ENCODE results near the gene OR51A4.
A peak's percentile ranks its signal among the peaks of the same experiment; 100 is the strongest.

OR51A4 gene

GRCh38 chr11:4919250-4919649, 28.2 kb downstream of the OR51A4 start, which contains the start of gene OR51G2:
Gene OR51G2, minus strand, starts transcription at chr11:4919350. Its CDS starts 3,687 bp downstream, at chr11:4915663.
- Histone ChIP-seq H3K36me3 (replicated peaks; ENCODE audit: low read depth, low read length) (no peaks in the 10 kb centered on the region), H3K9ac (ENCODE audit: low read length) (no peak within 1 kb of the TSS), H3K4me2 (ENCODE audit: low read length) (no peak within 1 kb of the TSS), H3K27ac (ENCODE audit: low read length) (no peak within 1 kb of the TSS), H3K4me3 (ENCODE audit: low read length) (no peak within 1 kb of the TSS), H3K9me3 (ENCODE audit: insufficient read depth, low read length) (no peaks in the 10 kb centered on the region), H3K27me3 (ENCODE audit: low read depth, low read length) (no peaks in the 10 kb centered on the region), H3K79me2 (ENCODE audit: low read length) (no peaks in the 10 kb centered on the region), H4K20me1 (ENCODE audit: insufficient read depth, low read length) (no peaks in the 10 kb centered on the region), H2AFZ (ENCODE audit: low read depth, low read length) (no peak within 1 kb of the TSS), H3K4me1 (ENCODE audit: low read length) (peaks cover under 1% of the 10 kb centered on the region)
- TF ChIP-seq EZH2phosphoT487 (IDR thresholded peaks at IDR 0.05; ENCODE audit: low read depth) (no peak), CTCF (IDR thresholded peaks at IDR 0.05; ENCODE audit: low read depth, low read length) (no peak)

- H4K20me1 ChIP-seq (ENCODE audit: insufficient read depth, low read length), result no peaks in the 10 kb centered on the region
- H3K4me2 ChIP-seq (ENCODE audit: low read length), result no peak overlapping the region
- H3K4me3 ChIP-seq (ENCODE audit: low read length), result no peak overlapping the region
- TF ChIP-seq EZH2phosphoT487 (IDR thresholded peaks at IDR 0.05; ENCODE audit: low read depth), result no peak
- TF ChIP-seq CTCF (IDR thresholded peaks at IDR 0.05; ENCODE audit: low read depth, low read length), result no peak
- H3K79me2 ChIP-seq (ENCODE audit: low read length), result no peaks in the 10 kb centered on the region
- no peak overlapping the region for H2AFZ ChIP-seq (ENCODE audit: low read depth, low read length)
- H3K4me1 ChIP-seq (ENCODE audit: low read length), result peaks cover 13% of the 10 kb centered on the region
- H3K27ac ChIP-seq (ENCODE audit: low read length), result no peak overlapping the region
- no peaks in the 10 kb centered on the region for H3K9me3 ChIP-seq (ENCODE audit: insufficient read depth, low read length)
- H3K27me3 ChIP-seq (ENCODE audit: low read depth, low read length), result no peaks in the 10 kb centered on the region
- H3K36me3 ChIP-seq (replicated peaks; ENCODE audit: low read depth, low read length), result no peaks in the 10 kb centered on the region
- H3K9ac ChIP-seq (ENCODE audit: low read length), result no peak overlapping the region
These were observed 30.8 kb downstream of the OR51A4 start for GRCh38 chr11:4916581-4916980.

- no peaks in the 10 kb centered on the region for H3K9me3 ChIP-seq (ENCODE audit: insufficient read depth, low read length)
- no peak within 1 kb of the TSS for H2AFZ ChIP-seq (ENCODE audit: low read depth, low read length)
- H3K79me2 ChIP-seq (ENCODE audit: low read length), result no peaks in the 10 kb centered on the region
- 0 out of 2 replicates have a peak within 1 kb of the TSS, but pooled peaks have one; percentile 8 for H3K4me3 ChIP-seq (ENCODE audit: low read length)
- TF ChIP-seq CTCF (IDR thresholded peaks at IDR 0.05; ENCODE audit: low read depth, low read length) (no peak), EZH2phosphoT487 (IDR thresholded peaks at IDR 0.05; ENCODE audit: low read depth) (no peak)
- no peak within 1 kb of the TSS for H3K9ac ChIP-seq (ENCODE audit: low read length)
- peaks cover 2% of the 10 kb centered on the region for H3K36me3 ChIP-seq (replicated peaks; ENCODE audit: low read depth, low read length)
- peak within 1 kb of the TSS; percentile 37 for H3K4me2 ChIP-seq (ENCODE audit: low read length)
- H4K20me1 ChIP-seq (ENCODE audit: insufficient read depth, low read length), result no peaks in the 10 kb centered on the region
- no peaks in the 10 kb centered on the region for H3K27me3 ChIP-seq (ENCODE audit: low read depth, low read length)
- peak within 1 kb of the TSS; percentile 60 for H3K27ac ChIP-seq (ENCODE audit: low read length)
- peaks cover 12% of the 10 kb centered on the region for H3K4me1 ChIP-seq (ENCODE audit: low read length)
These were observed 43.9 kb downstream of the OR51A4 start, which contains the start of gene OR51A7 for GRCh38 chr11:4903484-4903883. Gene OR51A7, plus strand, starts transcription at chr11:4903783. Its CDS starts 3,587 bp downstream, at chr11:4907370.
